CD14-positive monocyte (primary cell): ENCODE data around the gene ACP5. TPM values are rescaled to one million over a fixed set of nuclear protein-coding genes. Genes with fewer than 3 reads are reported as not detected.

Source experiments
- DNase-seq, 3 donors: peaks; one replicate each; pipeline ENCODE4 v3.0.0-alpha.2; 2011 to 2022
- H2AFZ ChIP-seq: 2 replicates; pipeline ENCODE4 v1.6.0; 2012; ENCODE audit warnings: mild to moderate bottlenecking, low read depth, low read length, inconsistent platforms; ENCODE audit not compliant: insufficient read depth, poor library complexity, severe bottlenecking
- H3K27ac ChIP-seq, 2 donors: 1 replicate in 1 of 2; 2 replicates in 1 of 2; pipeline ENCODE4 v1.5.1; 2012 to 2013; ENCODE audit warnings: low read length in 2 of 2, control low read depth in 1 of 2, inconsistent platforms in 1 of 2, low read depth in 1 of 2, mild to moderate bottlenecking in 1 of 2
- H3K27me3 ChIP-seq, 2 donors: one replicate each; pipeline versions ENCODE4 v1.6.0 to v1.6.1; 2011 to 2013; ENCODE audit warnings: low read length in 2 of 2; ENCODE audit not compliant: control insufficient read depth in 2 of 2, insufficient read depth in 2 of 2
- H3K36me3 ChIP-seq, 2 donors: replicated peaks in 1 of 2; 1 replicate in 1 of 2; 2 replicates in 1 of 2; pipeline versions ENCODE4 v1.5.1 to v1.6.1; 2012 to 2013; ENCODE audit warnings: low read length in 2 of 2, control low read depth in 1 of 2, inconsistent platforms in 1 of 2, mild to moderate bottlenecking in 1 of 2; ENCODE audit not compliant: insufficient read depth in 2 of 2, control insufficient read depth in 1 of 2
- H3K4me1 ChIP-seq, 2 donors: 1 replicate in 1 of 2; 2 replicates in 1 of 2; pipeline versions ENCODE4 v1.5.1 to v1.6.1; 2012 to 2013; ENCODE audit warnings: low read length in 2 of 2, control low read depth in 1 of 2, inconsistent platforms in 1 of 2, mild to moderate bottlenecking in 1 of 2, moderate library complexity in 1 of 2; ENCODE audit not compliant: insufficient read depth in 2 of 2, control insufficient read depth in 1 of 2
- H3K4me2 ChIP-seq: replicated peaks from 2 replicates; pipeline ENCODE3; 2012; ENCODE audit warnings: low read length, moderate library complexity, mild to moderate bottlenecking; ENCODE audit not compliant: poor library complexity, severe bottlenecking; ENCODE audit errors: extremely low read depth
- H3K4me3 ChIP-seq, 3 experiments: fragments of 200-600 bp in 1 of 3; sonication (generic) in 1 of 3; replicated peaks in 1 of 3; 1 replicate in 2 of 3; 2 replicates in 1 of 3; pipeline ENCODE4 v1.5.1; 2011 to 2013; ENCODE audit warnings: low read length in 3 of 3, mild to moderate bottlenecking in 3 of 3, control low read depth in 2 of 3, low read depth in 2 of 3, inconsistent platforms in 1 of 3, moderate library complexity in 1 of 3
- H3K79me2 ChIP-seq: 2 replicates; pipeline ENCODE4 v1.6.0; 2012; ENCODE audit warnings: mild to moderate bottlenecking, control low read depth, inconsistent platforms, low read length, moderate library complexity; ENCODE audit not compliant: insufficient read depth
- H3K9ac ChIP-seq: 2 replicates; pipeline ENCODE4 v1.6.0; 2017; ENCODE audit warnings: low read length, mild to moderate bottlenecking; ENCODE audit not compliant: insufficient read depth, poor library complexity, severe bottlenecking
- H3K9me3 ChIP-seq, 2 donors: replicated peaks in 1 of 2; 1 replicate in 1 of 2; 2 replicates in 1 of 2; pipeline versions ENCODE4 v1.5.1 to v1.6.1; 2012 to 2013; ENCODE audit warnings: low read length in 2 of 2, control low read depth in 1 of 2; ENCODE audit not compliant: control insufficient read depth in 1 of 2, insufficient read depth in 1 of 2
- H4K20me1 ChIP-seq: 2 replicates; pipeline ENCODE4 v1.6.0; 2012; ENCODE audit warnings: mild to moderate bottlenecking, low read length, control low read depth, moderate library complexity; ENCODE audit not compliant: insufficient read depth
- H3K27ac Mint-ChIP-seq, 7 donors: one replicate each; pipeline ENCODE4 v1.8.0; 2020; ENCODE audit warnings: mild to moderate bottlenecking in 7 of 7, mixed read lengths in 7 of 7, moderate library complexity in 6 of 7, inconsistent platforms in 2 of 7
- H3K27me3 Mint-ChIP-seq, 3 donors: one replicate each; pipeline ENCODE4 v1.8.0; 2021 to 2022; ENCODE audit warnings: low read depth in 3 of 3, mild to moderate bottlenecking in 3 of 3, mixed read lengths in 3 of 3, moderate library complexity in 3 of 3, inconsistent platforms in 1 of 3
- H3K36me3 Mint-ChIP-seq, 2 donors: one replicate each; pipeline ENCODE4 v1.8.0; 2020; ENCODE audit warnings: mixed read lengths in 2 of 2, inconsistent platforms in 1 of 2, mild to moderate bottlenecking in 1 of 2
- H3K4me1 Mint-ChIP-seq: one replicate; pipeline ENCODE4 v1.8.0; 2020; ENCODE audit warnings: mild to moderate bottlenecking, mixed read lengths
- H3K4me3 Mint-ChIP-seq, 2 donors: one replicate each; pipeline ENCODE4 v1.8.0; 2020; ENCODE audit warnings: mild to moderate bottlenecking in 2 of 2, mixed read lengths in 2 of 2, moderate library complexity in 1 of 2
- H3K9me3 Mint-ChIP-seq, 7 donors: one replicate each; pipeline ENCODE4 v1.8.0; 2020 to 2022; ENCODE audit warnings: mixed read lengths in 7 of 7, mild to moderate bottlenecking in 6 of 7, moderate library complexity in 6 of 7, inconsistent platforms in 2 of 7
- CTCF ChIP-seq: fragments of 200-600 bp; IDR thresholded peaks from one replicate; pipeline ENCODE4 v1.8.0; 2022; ENCODE audit warnings: antibody characterized with exemption, mild to moderate bottlenecking
- WGBS: methylation state at CpG from one replicate; pipeline ENCODE4 v1.1.5; 2013; ENCODE audit warnings: missing lambda C conversion rate; ENCODE audit not compliant: insufficient coverage; 5-methylcytosine and 5-hydroxymethylcytosine counted together
- intact Hi-C, 2 donors: fragments of 100-400 bp; cut with micrococcal nuclease; formaldehyde crosslinking; loops; one replicate each; pipeline versions ENCODE4 v1.15.0 to v1.15.1; 2023
- polyA plus RNA-seq, 3 donors: library from polyadenylated mRNA; depleted of rRNA in 1 of 3; unstranded in 2 of 3; stranded (reverse) in 1 of 3; fragments of 300-500 nt in 2 of 3; fragments of >200 nt in 1 of 3; fragmentation: Illumina TruSeq in 2 of 3; gene quantifications; 1 replicate in 2 of 3; 2 replicates in 1 of 3; pipeline ENCODE4 v1.2.3, GENCODE V29; 2012 to 2021

The ACP5 gene
- polyA plus RNA-seq, 3 donors: 20.1 to 58.2 (median 31.2) TPM

- Histone ChIP-seq H3K79me2 (no peaks in the 10 kb centered on the region), H3K4me1 (peaks cover 77 to 97% of the 10 kb centered on the region in 2 donors), H3K9ac (peak overlapping the region; percentile 49), H3K36me3 (no peaks in the 10 kb centered on the region), H3K27ac (peak overlapping the region; percentile 70 to 90), H3K4me3 (peak overlapping the region in 1 of 3 experiments; percentile 47), H3K27me3 (no peaks in the 10 kb centered on the region), H3K4me2 (peak overlapping the region; percentile 50), H3K9me3 (no peaks in the 10 kb centered on the region), H2AFZ (no peak overlapping the region), H4K20me1 (no peaks in the 10 kb centered on the region)
- H3K27ac Mint-ChIP-seq: peak overlapping the region; percentile 88 to 99 (median 95)
- intact Hi-C loops: loop anchor here in 1 of 2 donors (5.0 kb wide), 1 partner anchor 54 kb away; the partner anchor contains the start of gene ECSIT
- H3K27me3 Mint-ChIP-seq: peaks cover 2 to 13% (median 7%) of the 10 kb centered on the region in 3 donors
- H3K9me3 Mint-ChIP-seq: peaks cover 0 to 13% (median 0%) of the 10 kb centered on the region in 7 donors
- H3K4me3 Mint-ChIP-seq: peak overlapping the region; percentile 53 to 80
- WGBS: no CpG with 5 or more reads among the region's 3 CpGs
- DNase-seq: peak; percentile 52 to 64 (median 54)
- H3K4me1 Mint-ChIP-seq: peaks cover 80% of the 10 kb centered on the region
- TF ChIP-seq CTCF: no peak
- H3K36me3 Mint-ChIP-seq: peaks cover 0 to 6% of the 10 kb centered on the region in 2 donors
Observed at GRCh38 chr19:11581740-11582139, 4.3 kb upstream of the ACP5 start.

- Histone ChIP-seq H3K9ac (no peak overlapping the region), H3K27ac (peak overlapping the region in 1 of 2 donors; percentile 90), H3K36me3 (no peaks in the 10 kb centered on the region), H3K27me3 (no peaks in the 10 kb centered on the region), H3K4me1 (peaks cover 82 to 92% of the 10 kb centered on the region in 2 donors), H2AFZ (no peak overlapping the region), H3K4me2 (peak overlapping the region; percentile 45), H3K9me3 (no peaks in the 10 kb centered on the region), H3K79me2 (no peaks in the 10 kb centered on the region), H4K20me1 (no peaks in the 10 kb centered on the region), H3K4me3 (peak overlapping the region in 1 of 3 experiments; percentile 11)
- Mint-ChIP-seq H3K36me3 (peaks cover 3 to 5% of the 10 kb centered on the region in 2 donors), H3K9me3 (peaks cover 0 to 13% (median 0%) of the 10 kb centered on the region in 7 donors), H3K4me1 (peaks cover 76% of the 10 kb centered on the region), H3K27ac (peak overlapping the region in 5 of 7 donors; percentile 57 to 95 (median 77)), H3K4me3 (peak overlapping the region in 1 of 2 donors; percentile 75), H3K27me3 (peaks cover 2 to 16% (median 7%) of the 10 kb centered on the region in 3 donors)
- no CpG with 5 or more reads among the region's 4 CpGs for WGBS
- DNase-seq: peak in 2 of 3 donors; percentile 34 to 69
- no peak for TF ChIP-seq CTCF
- intact Hi-C loops: loop anchor here in 1 of 2 donors (5.0 kb wide), 1 partner anchor 53 kb away; the partner anchor contains the start of gene ECSIT
Observed at GRCh38 chr19:11580116-11580515, 2.7 kb upstream of the ACP5 start.
